WERI-Rb-1 (cell line): ENCODE data around the gene XRN1.

ENCODE experiments used
- DNase-seq: peaks from one replicate; pipeline ENCODE4 v3.0.0-alpha.2; 2020
- H3K27ac ChIP-seq: fragments of 250-450 bp; sonication (Bioruptor Pico); 2 replicates; pipeline ENCODE4 v1.5.1; 2020; ENCODE audit warnings: mild to moderate bottlenecking, moderate library complexity
- H3K27me3 ChIP-seq: fragments of 250-450 bp; sonication (Bioruptor Pico); 2 replicates; pipeline ENCODE4 v1.5.1; 2021; ENCODE audit warnings: mild to moderate bottlenecking, low read depth, moderate library complexity; ENCODE audit not compliant: insufficient read depth, severe bottlenecking
- H3K36me3 ChIP-seq: fragments of 250-450 bp; sonication (Bioruptor Pico); 2 replicates; pipeline ENCODE4 v1.5.1; 2020; ENCODE audit warnings: mild to moderate bottlenecking, moderate library complexity
- H3K4me3 ChIP-seq: 2 replicates; pipeline ENCODE4 v1.5.1; 2011; ENCODE audit warnings: low read depth, mild to moderate bottlenecking, control low read depth, low read length
- H3K9me3 ChIP-seq: fragments of 250-450 bp; sonication (Bioruptor Pico); 2 replicates; pipeline ENCODE4 v1.5.1; 2021; ENCODE audit warnings: mild to moderate bottlenecking, moderate library complexity; ENCODE audit not compliant: severe bottlenecking
- CTCF ChIP-seq: IDR thresholded peaks from 2 replicates; pipeline ENCODE4 v1.5.1; 2011; ENCODE audit warnings: low read depth, mild to moderate bottlenecking, control low read depth, inconsistent platforms, low read length

Gene XRN1

GRCh38 chr3:142459929-142460328 lies 12.1 kb upstream of the XRN1 start:
- DNase-seq, result no peak
- Histone ChIP-seq H3K9me3 (no peaks in the 10 kb centered on the region), H3K27ac (no peak overlapping the region), H3K4me3 (no peak overlapping the region), H3K36me3 (peaks cover 3% of the 10 kb centered on the region; the same call in 1 of the 2 replicates), H3K27me3 (no peaks in the 10 kb centered on the region)
- no peak for TF ChIP-seq CTCF

- no peaks in the 10 kb centered on the region for H3K27me3 ChIP-seq
- H3K4me3 ChIP-seq, result no peak overlapping the region
- H3K27ac ChIP-seq, result no peak overlapping the region
- no peak for TF ChIP-seq CTCF
- H3K36me3 ChIP-seq, result peaks cover 3% of the 10 kb centered on the region; the same call in 1 of the 2 replicates
- no peaks in the 10 kb centered on the region for H3K9me3 ChIP-seq
- DNase-seq, result no peak
These were observed 11.3 kb upstream of the XRN1 start for GRCh38 chr3:142459096-142459495.

- no peak for TF ChIP-seq CTCF
- H3K4me3 ChIP-seq, result no peak overlapping the region
- no peak for DNase-seq
- H3K9me3 ChIP-seq, result no peaks in the 10 kb centered on the region
- H3K27ac ChIP-seq, result no peak overlapping the region
- peaks cover 5% of the 10 kb centered on the region for H3K36me3 ChIP-seq
- H3K27me3 ChIP-seq, result no peaks in the 10 kb centered on the region
These were observed 3.0 kb upstream of the XRN1 start for GRCh38 chr3:142450881-142451280.

- Histone ChIP-seq H3K9me3 (no peaks in the 10 kb centered on the region), H3K27ac (no peak overlapping the region), H3K36me3 (peaks cover 5% of the 10 kb centered on the region), H3K4me3 (no peak overlapping the region), H3K27me3 (no peaks in the 10 kb centered on the region)
- DNase-seq, result no peak
- TF ChIP-seq CTCF, result no peak
These were observed 2.4 kb upstream of the XRN1 start for GRCh38 chr3:142450189-142450588.

GRCh38 chr3:142447301-142447851 lies 461 bp downstream of the XRN1 start:
- H3K36me3 ChIP-seq, result peaks cover 5% of the 10 kb centered on the region
- H3K27me3 ChIP-seq, result no peaks in the 10 kb centered on the region

More at GRCh38 chr3:142447301-142447851, 461 bp downstream of the XRN1 start:
- Histone ChIP-seq H3K4me3 (peak overlapping the region; percentile 83), H3K27ac (peak overlapping the region; percentile 95), H3K9me3 (no peaks in the 10 kb centered on the region)
- no peak for DNase-seq
- no peak for TF ChIP-seq CTCF
